Bronchial smooth muscle cell (primary cell): ENCODE data around the gene TSPAN13. TPM values are rescaled to one million over a fixed set of nuclear protein-coding genes. Genes with fewer than 3 reads are reported as not detected.

ENCODE experiments used
- total RNA-seq: library from RNA; depleted of rRNA; stranded (reverse); fragments of >200 nt; gene quantifications from 2 replicates; pipeline ENCODE4 v1.2.1, GENCODE V29; 2014

The TSPAN13 gene
- total RNA-seq: 1.8 and 4.1 TPM in 2 replicates

DNA sequence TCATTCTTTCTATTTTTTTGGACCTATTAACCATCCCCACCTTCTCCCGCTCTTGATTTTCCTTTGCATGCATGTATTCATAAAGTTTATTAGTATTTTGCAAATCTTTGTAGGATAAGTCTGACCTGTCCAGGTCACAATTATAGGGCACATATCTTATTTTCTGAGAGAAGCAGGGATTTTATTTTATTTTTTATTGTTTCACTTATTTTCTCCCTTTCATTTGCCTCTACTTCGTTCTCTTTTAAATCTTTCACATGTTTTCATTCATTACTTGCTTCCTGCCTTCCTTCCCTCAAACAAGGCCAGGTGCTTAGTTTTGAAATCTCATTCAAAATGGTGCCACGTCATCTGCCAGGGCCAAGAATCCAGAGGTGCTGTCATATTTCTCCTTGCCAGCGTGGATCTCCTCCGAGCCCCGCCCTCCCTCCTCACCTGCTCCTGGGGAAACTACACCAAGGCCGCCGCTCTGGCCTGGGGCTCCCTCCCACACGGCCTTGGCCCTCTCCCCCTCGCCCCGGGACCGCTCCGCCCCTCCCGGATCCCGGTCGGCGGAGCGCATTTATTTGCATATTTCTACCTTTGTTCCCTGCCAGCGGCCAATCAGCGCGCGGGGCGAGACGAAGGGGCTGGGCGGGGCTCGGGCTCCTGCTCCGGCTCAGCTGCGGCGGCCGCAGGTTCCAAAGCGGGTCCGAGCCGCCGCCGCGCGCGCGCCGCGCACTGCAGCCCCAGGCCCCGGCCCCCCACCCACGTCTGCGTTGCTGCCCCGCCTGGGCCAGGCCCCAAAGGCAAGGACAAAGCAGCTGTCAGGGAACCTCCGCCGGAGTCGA, at the start of gene TSPAN13:
Gene TSPAN13, plus strand, starts transcription at position 654 of the 830 bp plus-strand sequence. CDS start 213 bp downstream, outside the sequence.

DNA sequence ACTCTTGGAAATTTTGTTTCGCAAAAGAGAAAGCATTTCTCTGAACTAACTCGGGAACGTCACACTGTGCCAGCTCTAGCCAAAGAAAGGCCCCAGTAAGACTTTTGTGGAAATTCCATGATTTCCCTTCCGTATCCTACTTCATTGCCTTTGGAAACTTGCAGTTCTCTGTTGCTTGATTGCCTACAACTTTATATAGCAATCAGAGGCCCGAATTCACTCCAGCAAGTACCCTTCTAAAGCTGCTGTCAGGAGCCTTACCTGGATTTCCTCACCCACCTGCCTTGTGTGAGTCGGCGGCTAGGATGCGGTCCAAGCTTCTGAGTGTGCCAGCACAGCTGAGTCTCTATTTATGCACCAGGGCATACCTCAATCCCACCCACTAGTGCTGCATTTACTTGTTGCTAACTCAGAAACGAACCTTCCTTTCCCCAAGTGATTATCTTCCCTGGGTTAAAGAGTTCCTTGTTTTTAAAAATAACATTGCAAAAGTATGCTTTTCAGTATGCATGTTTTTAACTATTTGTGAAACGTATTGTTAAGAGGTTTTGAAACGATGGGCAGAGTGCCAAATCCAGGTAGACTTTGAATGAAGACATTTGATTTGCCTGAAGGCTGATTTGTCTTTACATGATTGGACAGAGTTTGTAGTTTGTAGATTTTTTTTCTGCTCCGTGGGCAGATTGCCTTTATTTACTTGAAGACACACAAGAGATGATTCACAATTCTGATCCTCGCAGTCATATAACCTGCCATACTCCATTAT, 51.3 kb downstream of the TSPAN13 start, which contains the start of gene AGR2:
Gene AGR2, minus strand, starts transcription at position 326 of the 766 bp plus-strand sequence. CDS start 3,203 bp downstream, outside the sequence.

Other genes starting within 250 kb of the TSPAN13 start
- not detected in 2 replicates for gene LRRC72, start 226.9 kb upstream of the TSPAN13 start, total RNA-seq
- 32.2 and 33.2 TPM in 2 replicates for gene ANKMY2, start 108.0 kb upstream of the TSPAN13 start, total RNA-seq
- 42.0 and 50.0 TPM in 2 replicates for gene BZW2, start 107.6 kb upstream of the TSPAN13 start, total RNA-seq
- not detected in 2 replicates for gene AGR2, start 51.2 kb downstream of the TSPAN13 start, total RNA-seq
- not detected in 2 replicates for gene AGR3, start 128.2 kb downstream of the TSPAN13 start, total RNA-seq